Body of pancreas (tissue), 4 donors: Measurements from ENCODE around the gene RAD51B. TPM values are rescaled to one million over a fixed set of nuclear protein-coding genes. Genes with fewer than 3 reads are reported as not detected.
A peak's percentile ranks its signal among the peaks of the same experiment; 100 is the strongest.

Source experiments
- ATAC-seq: fragments of 150-250 bp; one replicate; pipeline ENCODE4 v1.9.1; 2016
- DNase-seq, 4 donors: peaks; one replicate each; pipeline ENCODE4 v3.0.0-alpha.2; 2019
- H3K27ac ChIP-seq, 4 donors: fragments of 200-600 bp; sonication (generic); 1 replicate in 3 of 4; 2 replicates in 1 of 4; pipeline versions ENCODE4 v1.5.1 to v1.6.1; 2016 to 2019; ENCODE audit warnings: mild to moderate bottlenecking in 1 of 4, mixed read lengths in 1 of 4, moderate library complexity in 1 of 4
- H3K27me3 ChIP-seq, 2 donors: fragments of 200-600 bp; sonication (generic); one replicate each; pipeline ENCODE4 v1.6.0; 2016; ENCODE audit warnings: mild to moderate bottlenecking in 1 of 2
- H3K36me3 ChIP-seq, 2 donors: fragments of 200-600 bp; sonication (generic); replicated peaks in 1 of 2; 2 replicates each; pipeline ENCODE4 v1.5.1; 2016; ENCODE audit warnings: low read depth in 2 of 2; ENCODE audit not compliant: insufficient read depth in 1 of 2
- H3K4me1 ChIP-seq: fragments of 200-600 bp; sonication (generic); one replicate; pipeline ENCODE4 v1.6.0; 2016
- H3K4me3 ChIP-seq, 2 donors: fragments of 200-600 bp; sonication (generic); 1 replicate in 1 of 2; 2 replicates in 1 of 2; pipeline ENCODE4 v1.5.1; 2016 to 2019
- H3K9me3 ChIP-seq, 3 donors: fragments of 200-600 bp; sonication (generic); 1 replicate in 2 of 3; 2 replicates in 1 of 3; pipeline ENCODE4 v1.5.1; 2016
- POLR2A ChIP-seq, 3 donors: fragments of 450-650 bp; IDR thresholded peaks; one replicate each; pipeline ENCODE4 v1.6.1; 2016; ENCODE audit warnings: antibody characterized with exemption in 3 of 3, mild to moderate bottlenecking in 2 of 3
- WGBS, 2 donors: methylation state at CpG; one replicate each; pipeline ENCODE4 v1.1.5; 2017; 5-methylcytosine and 5-hydroxymethylcytosine counted together
- intact Hi-C: fragments of 100-400 bp; cut with DNase I; formaldehyde crosslinking; loops from one replicate; pipeline ENCODE4 v1.15.1; 2023
- total RNA-seq, 2 donors: library from RNA; depleted of rRNA; stranded (reverse); fragments of >200 nt; gene quantifications; one replicate each; pipeline ENCODE4 v1.1.0, GENCODE V29; 2016
- TF ChIP-seq, protein P1 (sequence below), 7 experiments: fragments of 450-650 bp in 4 of 7; fragments of 200-600 bp in 3 of 7; sonication (generic) in 3 of 7; IDR thresholded peaks; one replicate each; pipeline ENCODE4 v1.5.1; 2016 to 2019; ENCODE audit warnings: antibody characterized with exemption in 7 of 7

RAD51B gene
- total RNA-seq, 2 donors from 2014 or later = 12.2 to 29.6 TPM

- 75 to 84% methylated on average over 5 of the region's 5 CpGs for WGBS, 2 donors
- H3K36me3 ChIP-seq = no peaks in the 10 kb centered on the region
- peak overlapping the region in 1 of 4 donors; percentile 33 for H3K27ac ChIP-seq
- H3K9me3 ChIP-seq = no peaks in the 10 kb centered on the region
- peak in 1 of 4 donors; percentile 11 for DNase-seq
- intact Hi-C loops = no loop called here
- TF ChIP-seq, protein P1, sequence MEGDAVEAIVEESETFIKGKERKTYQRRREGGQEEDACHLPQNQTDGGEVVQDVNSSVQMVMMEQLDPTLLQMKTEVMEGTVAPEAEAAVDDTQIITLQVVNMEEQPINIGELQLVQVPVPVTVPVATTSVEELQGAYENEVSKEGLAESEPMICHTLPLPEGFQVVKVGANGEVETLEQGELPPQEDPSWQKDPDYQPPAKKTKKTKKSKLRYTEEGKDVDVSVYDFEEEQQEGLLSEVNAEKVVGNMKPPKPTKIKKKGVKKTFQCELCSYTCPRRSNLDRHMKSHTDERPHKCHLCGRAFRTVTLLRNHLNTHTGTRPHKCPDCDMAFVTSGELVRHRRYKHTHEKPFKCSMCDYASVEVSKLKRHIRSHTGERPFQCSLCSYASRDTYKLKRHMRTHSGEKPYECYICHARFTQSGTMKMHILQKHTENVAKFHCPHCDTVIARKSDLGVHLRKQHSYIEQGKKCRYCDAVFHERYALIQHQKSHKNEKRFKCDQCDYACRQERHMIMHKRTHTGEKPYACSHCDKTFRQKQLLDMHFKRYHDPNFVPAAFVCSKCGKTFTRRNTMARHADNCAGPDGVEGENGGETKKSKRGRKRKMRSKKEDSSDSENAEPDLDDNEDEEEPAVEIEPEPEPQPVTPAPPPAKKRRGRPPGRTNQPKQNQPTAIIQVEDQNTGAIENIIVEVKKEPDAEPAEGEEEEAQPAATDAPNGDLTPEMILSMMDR (IDR thresholded peaks at IDR 0.05) = no peak
- peak in 1 of 3 donors; percentile 26 for TF ChIP-seq POLR2A (IDR thresholded peaks at IDR 0.05)
- no peak overlapping the region for H3K4me3 ChIP-seq
- no peaks in the 10 kb centered on the region for H3K27me3 ChIP-seq
- H3K4me1 ChIP-seq = peaks cover 20% of the 10 kb centered on the region
- no peak for ATAC-seq
Measured at GRCh38 chr14:68271913-68272391, 452.4 kb downstream of the RAD51B start.

DNA sequence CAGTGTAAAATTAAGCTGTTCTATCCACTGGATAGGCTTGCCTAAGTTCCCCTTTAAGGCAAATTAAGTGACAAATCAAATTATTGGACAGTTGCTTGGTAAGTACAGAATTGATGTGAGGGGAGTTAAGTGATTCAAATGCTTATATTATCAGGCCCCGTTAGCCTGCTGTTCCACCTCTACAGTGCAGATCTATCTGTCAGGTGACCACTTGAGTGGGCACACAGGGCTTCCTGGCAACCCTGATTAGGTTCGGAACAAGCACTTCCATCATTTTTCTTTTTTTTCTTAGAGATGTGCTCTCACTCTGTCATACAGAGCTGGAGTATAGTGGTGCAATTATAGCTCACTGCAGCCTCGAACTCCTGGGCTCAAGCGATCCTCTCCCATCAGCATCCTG lies 453.8 kb downstream of the RAD51B start:
- intact Hi-C loops = no loop called here
- H3K27ac ChIP-seq = no peak overlapping the region
- WGBS, 2 donors = 80 to 90% methylated on average over 4 of the region's 4 CpGs

DNA sequence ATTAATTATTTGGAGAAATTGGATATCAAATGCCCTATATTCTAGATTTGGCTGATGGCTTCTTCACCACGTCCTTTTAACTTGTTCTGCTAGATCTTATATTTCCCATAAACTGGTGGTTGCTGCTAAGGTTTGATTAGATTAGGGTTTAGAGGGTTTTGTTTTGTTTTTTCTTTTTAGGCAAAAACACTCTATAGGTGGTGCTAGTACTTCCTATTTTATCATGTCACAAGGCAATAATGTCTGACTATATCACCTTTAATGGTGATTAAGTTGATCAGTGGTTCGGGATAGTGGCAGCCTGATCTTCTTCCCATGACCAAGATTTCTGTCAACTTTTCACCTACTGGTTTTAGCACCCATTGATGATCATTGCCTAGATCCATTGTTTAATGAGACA lies 455.1 kb downstream of the RAD51B start:
- Histone ChIP-seq H3K9me3 (no peaks in the 10 kb centered on the region), H3K27ac (no peak overlapping the region), H3K4me1 (peaks cover 27% of the 10 kb centered on the region), H3K36me3 (no peaks in the 10 kb centered on the region), H3K4me3 (no peak overlapping the region), H3K27me3 (no peaks in the 10 kb centered on the region)
- WGBS, 2 donors = 44 to 57% methylated on average over 2 of the region's 2 CpGs
- intact Hi-C loops = no loop called here
- no peak for TF ChIP-seq POLR2A (IDR thresholded peaks at IDR 0.05)
- TF ChIP-seq, protein P1 (IDR thresholded peaks at IDR 0.05) = peak in 1 of 7 experiments; percentile 9
- DNase-seq (no peak), ATAC-seq (no peak)

More for the DNA sequence above, 453.8 kb downstream of the RAD51B start:
- DNase-seq (peak in 1 of 4 donors; percentile 10), ATAC-seq (no peak)
- TF ChIP-seq, protein P1 (IDR thresholded peaks at IDR 0.05) = no peak
- TF ChIP-seq POLR2A (IDR thresholded peaks at IDR 0.05) = no peak
- no peaks in the 10 kb centered on the region for H3K36me3 ChIP-seq
- H3K9me3 ChIP-seq = no peaks in the 10 kb centered on the region
- H3K4me3 ChIP-seq = no peak overlapping the region
- H3K27me3 ChIP-seq = no peaks in the 10 kb centered on the region
- peaks cover 21% of the 10 kb centered on the region for H3K4me1 ChIP-seq

DNA sequence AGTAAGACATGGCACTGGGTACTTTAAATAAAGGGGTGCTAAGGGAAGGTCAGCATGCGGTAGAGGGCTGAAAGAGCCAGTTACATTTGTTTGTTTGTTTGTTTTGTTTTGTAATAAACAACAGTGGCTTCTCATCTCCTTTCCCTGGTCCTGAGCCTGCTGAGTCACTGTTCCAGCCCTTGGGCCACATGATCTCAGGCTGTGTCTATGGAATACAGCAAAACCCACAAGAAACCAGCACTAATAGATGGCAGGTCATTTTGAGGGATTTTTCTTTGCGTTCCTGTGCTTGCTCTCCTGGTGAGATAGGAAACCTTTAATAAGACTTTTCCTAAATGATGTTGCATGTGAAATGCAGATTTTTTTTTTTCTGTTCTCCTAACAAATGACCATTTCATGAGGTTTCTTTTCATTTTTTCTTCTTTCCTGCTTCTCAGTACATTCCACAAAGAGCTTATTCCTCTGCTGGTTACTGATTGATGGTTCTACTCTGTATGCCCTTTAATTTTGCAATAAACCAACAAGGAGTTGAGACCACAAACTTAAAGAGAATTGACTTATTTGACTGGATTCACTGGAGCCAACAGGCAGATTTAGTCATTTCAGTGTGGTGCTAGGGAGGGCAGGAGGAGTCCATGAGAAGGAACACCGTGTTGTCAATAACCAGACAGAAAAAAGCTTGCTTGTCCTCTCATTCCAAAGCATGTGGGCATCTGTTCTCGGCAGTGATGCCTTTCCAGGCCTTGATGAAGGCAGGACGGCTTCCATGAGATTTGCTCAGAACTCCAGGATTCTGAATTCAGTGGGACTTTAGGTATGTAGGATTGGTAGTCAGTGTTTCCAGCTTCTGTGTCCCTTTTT lies 459.2 kb downstream of the RAD51B start:
- WGBS, 2 donors = 79 to 88% methylated on average over 5 of the region's 5 CpGs
- Histone ChIP-seq H3K9me3 (no peaks in the 10 kb centered on the region), H3K4me1 (peaks cover 25% of the 10 kb centered on the region), H3K27ac (peak overlapping the region; percentile 16 to 43 (median 26)), H3K36me3 (no peaks in the 10 kb centered on the region), H3K4me3 (no peak overlapping the region), H3K27me3 (no peaks in the 10 kb centered on the region)
- ATAC-seq (peak; percentile 51), DNase-seq (peak in 2 of 4 donors; percentile 11 to 29)
- TF ChIP-seq, protein P1 (IDR thresholded peaks at IDR 0.05) = no peak
- no peak for TF ChIP-seq POLR2A (IDR thresholded peaks at IDR 0.05)
- intact Hi-C loops = no loop called here
